AG04450 (cell line): Measurements from ENCODE around the gene SYPL2. TPM values are rescaled to one million over a fixed set of nuclear protein-coding genes. Genes with fewer than 3 reads are reported as not detected.

Source experiments
- CTCF ChIA-PET: fragments of 300-600, 350-600 bp; formaldehyde crosslinking; extraction: SDS; loops from one replicate; lab custom pipeline; 2022; ENCODE audit warnings: antibody characterized with exemption, inconsistent platforms; lab: Charles Lee
- POLR2A ChIA-PET: fragments of 350-600 bp; formaldehyde crosslinking; extraction: SDS; loops from one replicate; lab custom pipeline; 2021; ENCODE audit warnings: antibody characterized with exemption, inconsistent platforms; lab: Yijun Ruan, JAX
- DNase-seq: peaks from one replicate; pipeline ENCODE4 v3.0.0-alpha.2; 2011; ENCODE audit warnings: low read depth, low spot score
- H3K27ac ChIP-seq: one replicate; pipeline ENCODE4 v1.5.1; 2012; ENCODE audit warnings: low read depth, low read length, control low read depth
- H3K27me3 ChIP-seq: one replicate; pipeline ENCODE4 v1.6.0; 2012; ENCODE audit warnings: low read length; ENCODE audit not compliant: control insufficient read depth, insufficient read depth
- H3K4me3 ChIP-seq: 2 replicates; pipeline ENCODE4 v1.5.1; 2011; ENCODE audit warnings: mild to moderate bottlenecking, low read depth, low read length, control low read depth
- H3K9me3 ChIP-seq: 2 replicates; pipeline ENCODE4 v1.5.1; 2012; ENCODE audit warnings: low read length; ENCODE audit not compliant: control insufficient read depth, insufficient read depth
- polyA plus RNA-seq: library from polyadenylated mRNA; depleted of rRNA; stranded (reverse); fragments of >200 nt; gene quantifications from 2 replicates; pipeline ENCODE4 v1.2.3, GENCODE V29; 2011
- TF ChIP-seq, protein P1 (sequence below): IDR thresholded peaks from 2 replicates; pipeline ENCODE4 v1.5.1; 2011; ENCODE audit warnings: low read depth, low read length, control low read depth, inconsistent platforms

Gene SYPL2
- polyA plus RNA-seq, 1 experiment = 0.40 TPM

DNA sequence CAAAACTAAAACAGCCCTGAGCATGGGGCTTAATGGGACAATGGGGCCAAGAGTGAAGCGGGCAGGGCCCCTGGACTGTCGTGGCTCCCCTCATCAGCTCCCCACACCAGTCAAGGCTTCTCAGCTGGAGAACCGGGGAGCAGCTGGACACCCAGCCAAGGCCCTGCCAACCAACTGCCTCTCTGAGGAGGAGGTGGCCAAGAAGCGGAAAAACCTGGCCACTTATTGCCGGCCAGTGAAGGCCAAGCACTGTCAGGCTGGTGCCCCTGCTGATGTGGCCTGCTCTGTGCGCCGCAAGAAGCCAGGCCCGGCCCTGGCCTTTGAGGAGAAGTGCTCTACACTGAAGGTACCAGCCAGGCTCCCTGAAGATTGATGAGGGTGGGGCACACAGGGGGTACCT is 25.0 kb downstream of the SYPL2 start:
- H3K4me3 ChIP-seq = no peak overlapping the region
- POLR2A ChIA-PET = interaction anchor here (1.1 kb wide), 1 partner anchor 42 kb away, joined by 9 read pairs; no protein-coding TSS in a partner anchor

DNA sequence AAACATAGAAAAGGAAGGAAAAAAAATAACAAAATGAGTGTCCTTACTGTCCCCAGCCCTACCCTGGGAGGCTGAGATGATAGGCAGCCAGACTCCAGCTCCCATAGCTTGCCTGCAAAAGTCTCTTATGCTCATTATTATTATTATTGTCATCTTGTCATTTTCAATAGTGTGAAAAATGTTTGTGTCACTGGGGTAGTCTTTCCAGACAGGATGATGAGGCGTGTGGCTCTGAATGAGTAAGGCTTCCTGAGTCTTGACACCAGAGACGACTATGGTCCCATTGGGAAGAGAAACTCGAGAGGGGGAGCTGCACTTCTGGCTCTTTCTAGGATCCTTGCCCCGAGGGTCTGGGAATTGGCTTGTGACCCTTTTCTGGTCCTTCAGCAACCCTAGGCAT is 26.4 kb downstream of the SYPL2 start:
- DNase-seq = no peak
- Histone ChIP-seq H3K27ac (no peak overlapping the region), H3K27me3 (no peaks in the 10 kb centered on the region), H3K9me3 (no peaks in the 10 kb centered on the region; the same call in 1 of the 2 replicates), H3K4me3 (no peak overlapping the region)
- TF ChIP-seq, protein P1, sequence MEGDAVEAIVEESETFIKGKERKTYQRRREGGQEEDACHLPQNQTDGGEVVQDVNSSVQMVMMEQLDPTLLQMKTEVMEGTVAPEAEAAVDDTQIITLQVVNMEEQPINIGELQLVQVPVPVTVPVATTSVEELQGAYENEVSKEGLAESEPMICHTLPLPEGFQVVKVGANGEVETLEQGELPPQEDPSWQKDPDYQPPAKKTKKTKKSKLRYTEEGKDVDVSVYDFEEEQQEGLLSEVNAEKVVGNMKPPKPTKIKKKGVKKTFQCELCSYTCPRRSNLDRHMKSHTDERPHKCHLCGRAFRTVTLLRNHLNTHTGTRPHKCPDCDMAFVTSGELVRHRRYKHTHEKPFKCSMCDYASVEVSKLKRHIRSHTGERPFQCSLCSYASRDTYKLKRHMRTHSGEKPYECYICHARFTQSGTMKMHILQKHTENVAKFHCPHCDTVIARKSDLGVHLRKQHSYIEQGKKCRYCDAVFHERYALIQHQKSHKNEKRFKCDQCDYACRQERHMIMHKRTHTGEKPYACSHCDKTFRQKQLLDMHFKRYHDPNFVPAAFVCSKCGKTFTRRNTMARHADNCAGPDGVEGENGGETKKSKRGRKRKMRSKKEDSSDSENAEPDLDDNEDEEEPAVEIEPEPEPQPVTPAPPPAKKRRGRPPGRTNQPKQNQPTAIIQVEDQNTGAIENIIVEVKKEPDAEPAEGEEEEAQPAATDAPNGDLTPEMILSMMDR = no peak
- CTCF ChIA-PET = interaction anchor here (0.9 to 37.0 kb wide), 10 partner anchors 9 to 60 kb away, joined by 3 to 1351 read pairs (median 5); partner anchors contain the start of genes ATXN7L2 and GPR61
- POLR2A ChIA-PET = no interaction called here

More for the DNA sequence above, 25.0 kb downstream of the SYPL2 start:
- no peak for DNase-seq
- H3K27me3 ChIP-seq = no peaks in the 10 kb centered on the region
- CTCF ChIA-PET = interaction anchor here (0.7 to 37.0 kb wide), 21 partner anchors 8 to 290 kb away, joined by 3 to 1351 read pairs (median 6); partner anchors contain the start of genes AMIGO1, GPR61 and PSMA5
- H3K27ac ChIP-seq = no peak overlapping the region
- TF ChIP-seq, protein P1 = no peak
- H3K9me3 ChIP-seq = no peaks in the 10 kb centered on the region; the same call in 1 of the 2 replicates

DNA sequence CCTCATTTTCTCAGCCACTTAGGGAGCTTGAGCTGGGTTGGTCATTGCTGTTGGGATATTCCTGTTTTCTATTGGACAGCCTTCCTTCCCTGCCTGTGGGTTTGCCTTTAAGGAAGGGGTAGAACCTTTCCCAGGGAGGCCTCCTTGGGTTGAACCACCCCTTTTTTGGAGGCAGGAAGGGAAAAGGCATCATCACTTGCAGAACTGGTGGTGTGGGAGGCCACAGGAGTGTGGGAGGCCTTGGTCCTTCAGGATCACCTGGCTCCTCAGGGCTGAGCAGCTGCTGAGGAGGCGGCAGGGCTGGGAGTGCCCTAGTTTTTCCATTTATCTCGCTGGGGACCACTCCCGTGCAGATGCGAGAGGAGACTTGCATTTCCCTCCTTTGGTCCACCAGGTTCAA is 26.9 kb downstream of the SYPL2 start:
- no peak for DNase-seq
- TF ChIP-seq, protein P1 = no peak
- no peaks in the 10 kb centered on the region; the same call in 1 of the 2 replicates for H3K9me3 ChIP-seq
- no peaks in the 10 kb centered on the region for H3K27me3 ChIP-seq
- CTCF ChIA-PET = interaction anchor here (0.6 to 37.0 kb wide), 19 partner anchors 9 to 280 kb away, joined by 3 to 1351 read pairs (median 5); partner anchors contain the start of genes AMIGO1, ATXN7L2 and GPR61
- POLR2A ChIA-PET = interaction anchor here (0.5 to 0.7 kb wide), 2 partner anchors 43 to 46 kb away, joined by 3 to 4 read pairs; no protein-coding TSS in a partner anchor
- H3K27ac ChIP-seq = peak overlapping the region; percentile 11
- no peak overlapping the region for H3K4me3 ChIP-seq

DNA sequence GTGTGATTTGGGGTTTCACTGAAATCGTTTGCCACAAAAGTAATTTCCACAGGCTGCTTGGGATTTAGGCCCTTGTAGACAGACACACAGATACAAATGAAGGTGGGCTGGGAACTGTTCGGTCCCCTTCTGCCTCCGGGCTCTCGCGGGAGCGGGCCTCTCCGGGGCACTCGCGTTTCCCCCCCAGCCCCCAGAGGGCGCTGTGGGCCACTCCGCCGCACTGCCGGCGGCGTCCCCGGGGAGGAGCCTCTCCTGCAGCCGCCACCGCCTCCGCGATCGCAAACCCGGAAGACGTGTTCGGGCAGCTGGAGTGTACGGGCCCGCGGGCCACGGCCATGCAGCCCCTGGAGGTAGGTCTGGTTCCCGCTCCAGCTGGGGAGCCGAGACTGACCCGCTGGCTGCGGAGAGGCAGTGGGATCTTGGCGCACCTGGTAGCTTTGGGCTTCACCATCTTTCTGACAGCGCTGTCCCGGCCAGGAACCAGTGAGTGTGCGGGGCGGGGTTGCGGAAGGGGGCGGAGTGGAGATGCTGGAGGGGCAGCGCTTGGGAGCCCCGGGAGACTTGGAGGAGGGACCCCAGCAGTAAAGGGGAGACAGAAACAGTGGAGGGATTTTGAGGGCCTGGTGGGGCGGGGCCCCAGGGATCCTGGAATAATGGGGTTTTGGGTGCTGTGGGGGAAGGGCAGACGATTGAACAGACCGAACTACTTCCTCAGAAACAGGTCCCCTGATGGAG is 27.6 kb downstream of the SYPL2 start, which contains the start of gene CYB561D1:
CYB561D1 (plus strand) TSS at position 290 of the 735 bp plus-strand sequence; CDS start at position 336, 46 bp downstream.
- H3K27ac ChIP-seq = peak within 1 kb of the TSS; percentile 11
- no peak for DNase-seq
- peak within 1 kb of the TSS; percentile 98 for H3K4me3 ChIP-seq
- POLR2A ChIA-PET = interaction anchor here (0.5 to 1.6 kb wide), 4 partner anchors 10 to 45 kb away, joined by 3 to 4 read pairs (median 4); partner anchors contain the start of gene ATXN7L2
- H3K9me3 ChIP-seq = no peaks in the 10 kb centered on the region; the same call in 1 of the 2 replicates
- TF ChIP-seq, protein P1 = peak; percentile 88
- no peaks in the 10 kb centered on the region for H3K27me3 ChIP-seq
- CTCF ChIA-PET = interaction anchor here (0.6 to 37.0 kb wide), 21 partner anchors 9 to 280 kb away, joined by 3 to 1351 read pairs (median 5); partner anchors contain the start of genes AMIGO1, ATXN7L2 and GPR61
